Measurements from ENCODE around the gene SNRK. TPM values are rescaled to one million over a fixed set of nuclear protein-coding genes. Genes with fewer than 3 reads are reported as not detected.

SNRK gene
- total and polyA plus RNA-seq, 4 experiments from 2014 or later = 39.8 to 108 (median 77.1) TPM

GRCh38 chr3:43289841-43290470 lies 3.6 kb downstream of the SNRK start:
- Histone ChIP-seq H3K36me3 (ENCODE audit: insufficient read depth, low read length) (no peaks in the 10 kb centered on the region), H3K27ac (ENCODE audit: low read depth, low read length) (peak overlapping the region; percentile 78), H3K27me3 (ENCODE audit: insufficient read depth, low read length) (no peaks in the 10 kb centered on the region), H3K4me1 (ENCODE audit: insufficient read depth, low read length) (peaks cover 69% of the 10 kb centered on the region), H3K4me3 (ENCODE audit: low read length in 2 of 2) (peak overlapping the region; percentile 37 to 84), H3K9me3 (ENCODE audit: control insufficient read depth in 1 of 2, low read length in 2 of 2) (no peaks in the 10 kb centered on the region)
- ChIA-PET POLR2A (ENCODE audit: partially characterized antibody) (interaction anchor here (0.9 to 4.6 kb wide), 12 partner anchors 8 to 187 kb away, joined by 3 to 29 read pairs (median 3); no protein-coding TSS in a partner anchor), CTCF (ENCODE audit: partially characterized antibody) (interaction anchor here (1.0 to 3.9 kb wide), 9 partner anchors 11 to 328 kb away, joined by 3 to 11 read pairs (median 4); no protein-coding TSS in a partner anchor)
- Mint-ChIP-seq H3K4me1 (peaks cover 53 to 83% (median 62%) of the 10 kb centered on the region in 4 donors), H3K9me3 (peaks cover 0 to 2% (median 0%) of the 10 kb centered on the region in 8 donors), H3K4me3 (peak overlapping the region; percentile 94 to 100 (median 98)), H3K27me3 (peaks cover 0 to 2% of the 10 kb centered on the region in 2 donors), H3K36me3 (peaks cover 18 to 48% of the 10 kb centered on the region in 2 donors), H3K27ac (peak overlapping the region; percentile 94 to 100 (median 97))
- intact Hi-C loops (cut with micrococcal nuclease) = loop anchor here (5.0 to 10.0 kb wide), 3 partner anchors 37 to 402 kb away; partner anchors contain the start of gene ABHD5
- no peak for DNase-seq

GRCh38 chr3:43290956-43291355 lies 4.6 kb downstream of the SNRK start:
- no peak for DNase-seq
- POLR2A ChIA-PET (ENCODE audit: partially characterized antibody) = interaction anchor here (0.9 to 4.6 kb wide), 9 partner anchors 12 to 186 kb away, joined by 3 to 29 read pairs (median 3); no protein-coding TSS in a partner anchor
- Histone ChIP-seq H3K4me3 (ENCODE audit: low read length in 2 of 2) (peak overlapping the region in 1 of 2 donors; percentile 20), H3K36me3 (ENCODE audit: insufficient read depth, low read length) (no peaks in the 10 kb centered on the region), H3K9me3 (ENCODE audit: control insufficient read depth in 1 of 2, low read length in 2 of 2) (no peaks in the 10 kb centered on the region), H3K27ac (ENCODE audit: low read depth, low read length) (peak overlapping the region; percentile 78), H3K4me1 (ENCODE audit: insufficient read depth, low read length) (peaks cover 74% of the 10 kb centered on the region), H3K27me3 (ENCODE audit: insufficient read depth, low read length) (no peaks in the 10 kb centered on the region)
- Mint-ChIP-seq H3K9me3 (peaks cover 0 to 2% (median 0%) of the 10 kb centered on the region in 8 donors), H3K27ac (peak overlapping the region; percentile 90 to 100 (median 97)), H3K36me3 (peaks cover 18 to 50% of the 10 kb centered on the region in 2 donors), H3K27me3 (peaks cover 0 to 2% of the 10 kb centered on the region in 2 donors), H3K4me3 (peak overlapping the region; percentile 75 to 100 (median 96)), H3K4me1 (peaks cover 56 to 89% (median 68%) of the 10 kb centered on the region in 4 donors)
- CTCF ChIA-PET (ENCODE audit: partially characterized antibody) = interaction anchor here (1.1 to 3.9 kb wide), 7 partner anchors 10 to 212 kb away, joined by 3 to 11 read pairs (median 4); no protein-coding TSS in a partner anchor
- intact Hi-C loops (cut with micrococcal nuclease) = loop anchor here (5.0 kb wide), 1 partner anchor 36 kb away; no protein-coding TSS in a partner anchor

GRCh38 chr3:43291546-43291945 lies 5.2 kb downstream of the SNRK start:
- H3K27me3 Mint-ChIP-seq = no peaks in the 10 kb centered on the region
- H3K4me3 Mint-ChIP-seq = peak overlapping the region; percentile 80 to 100 (median 96)
- Histone ChIP-seq H3K9me3 (ENCODE audit: control insufficient read depth in 1 of 2, low read length in 2 of 2) (no peaks in the 10 kb centered on the region), H3K4me1 (ENCODE audit: insufficient read depth, low read length) (peaks cover 79% of the 10 kb centered on the region), H3K4me3 (ENCODE audit: low read length in 2 of 2) (peak overlapping the region in 1 of 2 donors; percentile 20), H3K27me3 (ENCODE audit: insufficient read depth, low read length) (no peaks in the 10 kb centered on the region), H3K27ac (ENCODE audit: low read depth, low read length) (peak overlapping the region; percentile 78), H3K36me3 (ENCODE audit: insufficient read depth, low read length) (no peaks in the 10 kb centered on the region)
- intact Hi-C loops (cut with micrococcal nuclease) = loop anchor here (5.0 kb wide), 1 partner anchor 36 kb away; no protein-coding TSS in a partner anchor
- peak overlapping the region; percentile 73 to 100 (median 96) for H3K27ac Mint-ChIP-seq
- H3K9me3 Mint-ChIP-seq = no peaks in the 10 kb centered on the region
- peaks cover 18 to 48% of the 10 kb centered on the region in 2 donors for H3K36me3 Mint-ChIP-seq
- DNase-seq = no peak
- ChIA-PET CTCF (ENCODE audit: partially characterized antibody) (interaction anchor here (0.8 to 3.9 kb wide), 6 partner anchors 10 to 212 kb away, joined by 3 to 11 read pairs (median 4); no protein-coding TSS in a partner anchor), POLR2A (ENCODE audit: partially characterized antibody) (interaction anchor here (0.6 to 4.6 kb wide), 6 partner anchors 14 to 129 kb away, joined by 3 to 29 read pairs (median 4); no protein-coding TSS in a partner anchor)
- H3K4me1 Mint-ChIP-seq = peaks cover 58 to 91% (median 71%) of the 10 kb centered on the region in 4 donors

GRCh38 chr3:43294975-43295374 lies 8.6 kb downstream of the SNRK start:
- Mint-ChIP-seq H3K4me3 (peak overlapping the region in 7 of 8 donors; percentile 32 to 79 (median 61)), H3K9me3 (no peaks in the 10 kb centered on the region), H3K36me3 (peaks cover 11 to 36% of the 10 kb centered on the region in 2 donors), H3K27ac (peak overlapping the region; percentile 77 to 97 (median 91)), H3K4me1 (peaks cover 71 to 100% (median 86%) of the 10 kb centered on the region in 4 donors), H3K27me3 (no peaks in the 10 kb centered on the region)
- intact Hi-C loops (cut with micrococcal nuclease) = loop anchor here (5.0 kb wide), 1 partner anchor 32 kb away; no protein-coding TSS in a partner anchor
- ChIA-PET POLR2A (ENCODE audit: partially characterized antibody) (interaction anchor here (1.0 to 7.6 kb wide), 5 partner anchors 9 to 180 kb away, joined by 3 to 106 read pairs (median 3); partner anchors contain the start of gene SNRK), CTCF (ENCODE audit: partially characterized antibody) (interaction anchor here (0.7 to 3.1 kb wide), 5 partner anchors 9 to 208 kb away, joined by 3 to 14 read pairs (median 4); partner anchors contain the start of gene SNRK)
- H3K36me3 ChIP-seq (ENCODE audit: insufficient read depth, low read length) = no peaks in the 10 kb centered on the region
- no peak for DNase-seq
- peaks cover 98% of the 10 kb centered on the region for H3K4me1 ChIP-seq (ENCODE audit: insufficient read depth, low read length)
- H3K27ac ChIP-seq (ENCODE audit: low read depth, low read length) = peak overlapping the region; percentile 52
- H3K9me3 ChIP-seq (ENCODE audit: control insufficient read depth in 1 of 2, low read length in 2 of 2) = no peaks in the 10 kb centered on the region
- H3K4me3 ChIP-seq (ENCODE audit: low read length in 2 of 2) = no peak overlapping the region
- no peaks in the 10 kb centered on the region for H3K27me3 ChIP-seq (ENCODE audit: insufficient read depth, low read length)

DNA sequence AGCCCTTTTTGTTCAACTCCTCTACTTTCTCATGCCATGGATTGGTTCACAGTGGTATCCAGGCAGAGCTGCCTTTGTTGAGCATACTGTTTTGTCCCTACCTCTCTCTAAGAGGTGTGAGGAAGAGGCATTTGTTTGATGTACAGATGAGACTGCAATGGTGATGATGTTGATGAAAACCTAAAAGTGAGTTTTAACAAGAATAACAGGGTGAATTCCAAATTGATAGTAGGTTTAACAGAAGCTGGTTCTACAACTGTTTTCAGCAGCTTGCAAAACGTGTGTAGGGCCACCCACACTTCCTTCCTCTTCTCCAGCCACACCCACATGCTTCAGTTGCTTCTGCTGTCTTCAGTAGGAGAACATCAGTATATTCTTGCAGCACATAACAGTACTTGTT lies 10.2 kb downstream of the SNRK start:
- POLR2A ChIA-PET (ENCODE audit: partially characterized antibody) = interaction anchor here (0.7 to 7.6 kb wide), 30 partner anchors 8 to 706 kb away, joined by 3 to 106 read pairs (median 5); partner anchors contain the start of genes SNRK and SS18L2
- Mint-ChIP-seq H3K36me3 (peaks cover 6 to 26% of the 10 kb centered on the region in 2 donors), H3K9me3 (no peaks in the 10 kb centered on the region), H3K4me3 (peak overlapping the region; percentile 67 to 86 (median 79)), H3K27me3 (no peaks in the 10 kb centered on the region), H3K4me1 (peaks cover 59 to 88% (median 72%) of the 10 kb centered on the region in 4 donors), H3K27ac (peak overlapping the region; percentile 87 to 97 (median 94))
- CTCF ChIA-PET (ENCODE audit: partially characterized antibody) = interaction anchor here (0.8 to 3.1 kb wide), 12 partner anchors 10 to 207 kb away, joined by 3 to 14 read pairs (median 5); partner anchors contain the start of gene SNRK
- H3K4me1 ChIP-seq (ENCODE audit: insufficient read depth, low read length) = peaks cover 97% of the 10 kb centered on the region
- peak; percentile 76 to 86 (median 83) for DNase-seq
- intact Hi-C loops (cut with micrococcal nuclease) = loop anchor here (1.0 to 2.0 kb wide), 2 partner anchors 8 to 14 kb away; no protein-coding TSS in a partner anchor
- peak overlapping the region in 1 of 2 donors; percentile 16 for H3K4me3 ChIP-seq (ENCODE audit: low read length in 2 of 2)
- peak overlapping the region; percentile 59 for H3K27ac ChIP-seq (ENCODE audit: low read depth, low read length)
- no peaks in the 10 kb centered on the region for H3K27me3 ChIP-seq (ENCODE audit: insufficient read depth, low read length)
- no peaks in the 10 kb centered on the region for H3K36me3 ChIP-seq (ENCODE audit: insufficient read depth, low read length)
- H3K9me3 ChIP-seq (ENCODE audit: control insufficient read depth in 1 of 2, low read length in 2 of 2) = no peaks in the 10 kb centered on the region

DNA sequence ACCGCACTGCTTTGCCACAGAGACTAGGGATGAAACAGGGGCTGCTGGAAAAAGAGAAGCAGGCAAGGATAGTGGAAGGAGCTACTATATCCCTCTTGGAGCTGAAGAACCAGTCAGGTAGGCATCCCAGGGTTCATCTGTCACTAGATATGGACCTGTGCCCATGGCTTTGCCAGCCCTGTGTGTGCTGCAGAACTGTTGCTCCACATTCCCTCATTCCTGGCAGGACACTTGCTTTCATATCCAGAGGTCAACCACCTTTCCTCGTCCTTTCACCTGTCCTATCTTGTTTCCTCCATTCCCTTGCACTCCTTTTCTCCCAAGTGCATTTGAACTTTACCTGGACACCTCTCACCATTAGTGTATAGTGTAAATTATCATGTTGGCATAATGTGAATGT lies 12.0 kb downstream of the SNRK start:
- Mint-ChIP-seq H3K4me1 (peaks cover 56 to 87% (median 67%) of the 10 kb centered on the region in 4 donors), H3K27me3 (no peaks in the 10 kb centered on the region), H3K4me3 (peak overlapping the region; percentile 54 to 88 (median 76)), H3K27ac (peak overlapping the region; percentile 90 to 98 (median 93)), H3K36me3 (peaks cover 15 to 33% of the 10 kb centered on the region in 2 donors), H3K9me3 (no peaks in the 10 kb centered on the region)
- Histone ChIP-seq H3K4me3 (ENCODE audit: low read length in 2 of 2) (no peak overlapping the region), H3K4me1 (ENCODE audit: insufficient read depth, low read length) (peaks cover 97% of the 10 kb centered on the region), H3K27me3 (ENCODE audit: insufficient read depth, low read length) (no peaks in the 10 kb centered on the region), H3K9me3 (ENCODE audit: control insufficient read depth in 1 of 2, low read length in 2 of 2) (no peaks in the 10 kb centered on the region), H3K36me3 (ENCODE audit: insufficient read depth, low read length) (peaks cover 4% of the 10 kb centered on the region), H3K27ac (ENCODE audit: low read depth, low read length) (peak overlapping the region; percentile 59)
- intact Hi-C loops (cut with micrococcal nuclease) = no loop called here
- ChIA-PET POLR2A (ENCODE audit: partially characterized antibody) (interaction anchor here (1.2 to 7.6 kb wide), 5 partner anchors 9 to 133 kb away, joined by 7 to 106 read pairs (median 16); partner anchors contain the start of gene SNRK), CTCF (ENCODE audit: partially characterized antibody) (interaction anchor here (0.9 to 1.4 kb wide), 5 partner anchors 51 to 138 kb away, joined by 3 to 6 read pairs (median 4); no protein-coding TSS in a partner anchor)
- DNase-seq = no peak
